ENCODE measurements around the gene ARPC2.
A peak's percentile ranks its signal among the peaks of the same experiment; 100 is the strongest.
"Not testable (repeated sequence)": the region's sequence is repeated elsewhere in the genome, so short reads cannot be mapped to it uniquely, and the experiment has no call there.

ARPC2 gene

DNA sequence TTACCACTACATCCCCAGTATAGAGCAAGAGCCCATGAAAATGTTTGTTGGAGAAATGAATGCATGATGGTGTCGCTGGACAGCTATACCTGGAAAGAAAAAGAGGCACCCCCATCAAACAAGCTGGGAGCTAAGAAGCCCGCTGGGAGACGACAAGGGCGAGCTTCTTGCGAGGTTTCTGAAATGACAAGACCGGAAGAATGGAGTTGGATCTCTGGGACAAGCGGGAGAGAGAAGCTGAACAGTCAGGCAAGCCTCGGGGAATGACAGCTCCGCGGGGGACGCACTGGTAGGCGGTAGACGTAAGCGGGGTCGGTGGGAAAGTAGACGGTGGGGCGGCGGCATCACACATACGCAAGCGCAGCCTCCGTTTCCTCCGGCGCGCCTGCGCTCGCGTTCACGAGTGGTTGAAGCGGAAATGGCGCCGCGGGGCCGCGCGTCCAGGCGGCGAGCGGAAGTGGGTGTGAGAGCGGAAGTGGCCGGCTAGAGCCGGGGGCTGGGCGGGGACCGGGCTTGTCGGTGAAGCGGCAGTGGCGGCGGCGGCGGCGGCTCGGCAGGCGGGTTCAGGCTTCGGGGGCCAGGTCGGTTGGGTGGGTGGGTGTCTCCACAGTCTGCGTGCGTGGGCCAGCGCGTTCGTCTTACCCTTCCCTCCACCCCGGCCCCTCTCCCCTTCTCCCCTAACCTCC, at the start of gene ARPC2:
Gene ARPC2, plus strand, starts transcription at position 516 of the 686 bp plus-strand sequence. CDS start 282 bp downstream, outside the sequence.
- DNase-seq: peak; percentile 95

DNA sequence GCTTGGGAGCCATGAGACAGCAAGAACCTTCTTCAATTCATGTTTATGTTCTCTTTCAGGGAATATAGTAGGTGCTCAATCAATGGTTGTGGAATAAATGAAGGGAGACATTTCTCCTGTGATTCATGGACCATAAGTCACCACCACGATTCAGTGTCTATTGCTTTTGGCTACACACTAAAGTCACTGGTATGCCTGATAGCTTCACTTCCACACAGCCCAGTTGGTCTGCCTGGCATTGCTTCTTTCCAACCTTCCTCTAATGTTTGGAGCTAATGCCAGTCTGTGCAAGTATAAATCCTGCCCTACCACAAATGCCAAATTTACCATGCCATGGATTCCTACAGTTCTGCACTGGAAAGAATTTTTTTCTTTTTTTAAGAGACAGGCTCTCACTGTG, 49.0 kb upstream of the ARPC2 start:
- no peak for DNase-seq

DNA sequence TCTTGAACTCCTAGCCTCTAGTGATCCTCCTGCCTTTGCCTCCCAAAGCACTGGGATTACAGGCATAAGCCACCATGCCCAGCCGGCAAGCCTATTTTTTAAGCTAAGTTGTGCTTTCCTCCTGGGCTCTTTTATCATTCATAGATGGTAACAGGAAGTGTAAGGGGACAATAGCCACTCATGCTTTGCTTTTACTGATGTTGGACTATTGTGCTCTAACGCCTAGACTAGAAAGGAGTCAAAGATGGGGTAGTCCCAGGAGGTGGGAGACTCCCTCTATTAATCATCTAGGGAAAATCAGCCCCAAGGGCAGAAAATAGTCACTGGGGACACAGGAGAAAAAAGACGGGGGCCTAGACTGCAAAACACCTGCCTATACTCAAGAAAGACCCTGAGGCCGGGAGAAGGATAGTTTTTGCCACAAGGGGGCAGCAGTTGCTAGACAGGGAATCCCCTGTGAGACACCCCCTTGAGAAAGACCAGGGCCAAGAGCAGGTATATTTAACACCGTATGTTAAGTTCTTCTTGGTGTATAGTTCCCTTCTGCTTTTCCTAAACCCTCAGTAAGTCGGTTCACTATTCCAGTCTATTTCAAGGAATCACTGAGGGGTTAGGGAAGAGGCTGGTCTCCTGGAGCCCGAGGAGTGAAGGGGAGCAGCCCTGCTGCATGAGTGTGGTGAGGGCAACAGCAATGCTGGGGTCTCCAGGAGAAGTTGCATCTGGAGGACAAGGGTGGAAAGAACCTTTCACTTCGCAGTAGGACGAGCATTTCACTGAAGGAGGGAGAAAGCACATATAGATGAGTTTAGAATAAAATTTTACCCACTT, 48.1 kb upstream of the ARPC2 start:
- DNase-seq: peak; percentile 36

DNA sequence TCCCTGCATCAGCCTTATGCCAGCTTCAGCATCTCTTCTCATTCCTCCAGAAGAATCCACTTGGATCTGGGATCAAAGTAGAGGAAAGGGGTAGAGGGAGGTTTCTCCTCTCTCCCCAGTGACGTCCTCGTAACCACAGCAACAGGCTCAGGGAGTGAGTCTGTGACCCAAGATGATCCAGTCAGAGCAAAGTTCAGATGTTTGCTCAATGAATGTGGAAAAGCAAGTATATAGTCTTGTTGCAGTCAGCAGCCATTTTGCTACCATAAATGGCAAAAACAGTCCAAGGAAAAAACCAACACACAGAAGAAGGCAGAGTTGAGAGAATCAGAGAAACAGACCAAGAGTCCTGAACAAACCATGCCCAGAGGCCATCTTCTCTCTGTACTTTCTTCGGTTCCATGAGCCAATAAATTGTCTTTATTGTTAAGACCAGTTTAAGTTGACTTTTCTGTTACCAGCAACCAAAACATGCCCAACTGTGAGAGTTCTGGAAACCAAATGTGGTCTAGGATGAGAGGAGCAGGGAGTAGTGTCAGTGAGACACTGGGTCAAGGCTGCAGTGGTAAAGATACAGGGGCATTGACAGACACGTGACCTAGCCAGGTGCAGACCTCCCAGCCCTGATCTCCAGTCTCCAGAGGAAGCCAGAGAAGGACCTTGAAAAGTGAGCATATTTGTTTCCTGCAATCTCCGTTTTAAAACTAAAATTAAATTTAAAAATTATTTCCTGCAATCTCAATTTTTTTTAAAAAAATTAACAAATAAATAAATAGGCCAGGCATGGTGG, 47.0 kb upstream of the ARPC2 start:
- no peak for DNase-seq

DNA sequence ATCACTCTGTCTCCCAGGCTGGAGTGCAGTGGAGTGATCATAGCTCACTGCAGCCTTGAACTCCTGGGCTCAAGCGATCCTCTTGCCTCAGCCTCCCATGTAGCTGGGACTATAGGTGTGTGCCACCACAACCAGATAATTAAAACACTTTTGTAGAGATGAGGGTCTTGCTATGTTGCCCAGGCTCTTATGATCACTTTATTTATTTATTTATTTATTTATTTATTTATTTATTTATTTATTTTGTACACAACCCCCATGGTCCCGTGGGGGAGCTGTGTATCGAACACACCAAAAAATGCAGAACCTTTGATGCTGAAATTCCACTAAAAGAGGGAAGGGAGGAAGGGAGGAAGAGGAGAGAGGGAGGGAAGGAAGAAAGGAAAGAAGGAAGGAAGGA, 45.2 kb upstream of the ARPC2 start:
- DNase-seq: not testable (repeated sequence)

DNA sequence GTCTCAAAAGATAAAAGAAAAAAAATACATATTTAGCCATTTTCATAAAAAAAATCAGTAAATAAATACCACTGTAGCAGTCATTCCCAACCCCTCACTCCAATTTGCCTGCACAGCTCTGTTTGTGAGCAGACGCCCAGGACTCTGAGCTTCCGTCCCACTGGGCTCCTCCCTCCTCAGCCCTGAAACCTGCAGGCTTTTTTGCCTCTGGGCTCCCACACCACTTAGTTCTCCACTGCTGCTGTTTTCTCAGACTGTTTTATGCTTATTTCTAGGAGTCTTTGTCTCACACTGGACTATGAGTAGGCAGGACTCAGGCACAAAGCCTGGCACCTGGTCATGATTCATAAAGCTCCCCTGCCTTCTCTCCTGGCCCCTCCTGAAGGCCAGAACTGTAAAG, 44.1 kb upstream of the ARPC2 start:
- DNase-seq: no peak

DNA sequence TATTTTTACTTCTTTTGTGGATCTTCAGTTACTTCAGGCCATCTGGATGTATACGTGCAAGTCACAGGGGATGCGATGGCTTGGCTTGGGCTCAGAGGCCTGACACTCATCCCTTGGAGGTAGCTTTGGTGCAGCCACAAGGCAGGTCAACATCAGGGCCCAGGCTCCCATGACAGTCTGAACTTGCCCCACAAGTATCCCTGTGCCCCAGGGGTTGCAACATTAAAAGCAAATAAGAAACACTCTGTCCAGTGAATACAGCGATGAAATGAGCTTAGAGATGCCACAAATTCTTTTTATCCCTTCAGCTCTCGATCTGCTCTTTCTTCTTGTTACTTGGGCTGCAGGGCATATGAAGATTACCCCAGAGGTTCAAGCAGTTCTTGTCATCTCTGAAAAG, 37.2 kb upstream of the ARPC2 start:
- DNase-seq: no peak

DNA sequence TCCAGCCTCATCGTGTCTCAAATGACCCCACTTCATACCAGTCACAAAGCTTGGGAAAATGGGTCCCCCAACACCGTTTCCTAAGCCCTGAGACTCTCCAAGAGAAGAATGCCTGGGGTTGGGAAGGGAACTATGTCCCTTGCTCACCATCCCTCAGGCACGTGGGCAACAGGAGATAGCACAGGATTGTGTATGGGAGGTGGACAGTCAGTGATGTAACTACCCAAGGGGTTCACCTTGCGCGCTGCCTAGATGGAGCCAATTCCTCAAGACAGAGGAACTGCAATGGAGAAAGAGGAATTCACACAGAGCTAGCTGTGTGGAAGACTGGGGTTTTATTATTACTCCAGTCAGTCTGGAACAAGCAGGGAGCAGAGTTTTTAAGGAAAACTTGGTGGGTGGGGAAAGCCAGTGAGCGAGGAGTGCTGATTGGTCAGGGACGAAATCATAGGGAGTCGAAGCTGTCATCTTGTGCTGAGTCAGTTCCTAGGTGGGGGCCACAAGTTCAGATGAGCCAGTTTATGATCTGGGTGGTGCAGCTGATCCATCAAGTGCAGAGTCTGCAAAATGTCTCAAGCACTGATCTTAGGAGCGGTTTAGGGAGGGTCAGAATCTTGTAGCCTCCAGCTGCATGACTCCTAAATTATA, 36.4 kb upstream of the ARPC2 start:
- DNase-seq: no peak

DNA sequence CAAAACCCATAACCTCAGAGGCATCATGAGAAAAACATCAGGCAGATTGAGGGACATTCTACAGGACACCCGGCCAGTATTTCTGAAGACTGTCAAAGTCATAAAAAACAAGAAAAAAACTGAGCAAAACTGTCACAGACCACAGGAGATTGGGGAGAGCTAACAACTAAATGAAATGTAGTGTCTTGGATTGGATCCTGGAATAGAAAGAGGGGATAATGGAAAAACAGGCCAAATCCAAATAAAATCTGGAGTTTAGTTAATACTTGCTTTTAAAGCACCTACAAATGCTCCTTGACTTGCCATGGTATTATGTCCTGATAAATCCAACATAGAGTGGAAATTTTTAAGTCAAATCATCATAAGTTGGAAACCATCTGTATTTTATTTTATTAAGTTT, 32.7 kb upstream of the ARPC2 start:
- no peak for DNase-seq

DNA sequence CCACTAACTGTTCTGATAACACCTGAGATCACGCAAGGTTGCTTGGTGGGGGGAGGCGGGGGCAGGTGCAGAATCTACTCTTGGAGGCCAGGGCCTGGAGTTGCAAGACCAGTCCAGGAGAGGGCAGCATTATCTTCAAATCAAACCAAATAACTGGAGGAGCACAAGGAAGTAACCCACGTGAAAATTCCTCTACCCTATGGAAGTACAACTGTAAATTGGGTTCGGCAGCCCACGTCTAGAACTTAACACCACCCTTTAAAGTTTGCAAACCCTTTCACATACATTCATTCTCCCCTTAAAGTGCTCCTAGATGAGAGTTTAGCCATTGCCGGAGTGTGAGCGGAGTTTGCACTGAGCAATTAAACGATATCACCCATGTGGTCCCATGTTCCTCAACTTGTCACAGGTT, 30.6 kb upstream of the ARPC2 start:
- DNase-seq: peak; percentile 26

DNA sequence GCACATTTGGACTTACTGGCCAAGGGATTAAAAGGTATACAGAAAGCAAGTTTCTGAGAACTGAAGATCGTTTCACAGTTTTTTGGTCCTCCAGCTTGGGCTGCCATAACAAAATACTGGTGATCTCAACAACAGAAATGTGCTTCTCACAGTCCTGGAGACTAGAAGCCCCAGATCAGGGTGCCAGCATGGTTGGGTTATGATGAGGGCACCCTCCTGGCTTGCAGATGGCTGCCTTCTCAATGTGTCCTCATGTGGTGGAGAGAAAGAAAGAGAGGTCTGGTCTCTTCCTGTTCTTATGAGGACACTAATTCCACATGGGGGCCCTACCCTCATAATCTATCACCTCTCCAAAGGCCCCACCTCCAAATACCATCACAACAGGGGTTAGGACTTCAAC, 30.1 kb upstream of the ARPC2 start:
- no peak for DNase-seq

DNA sequence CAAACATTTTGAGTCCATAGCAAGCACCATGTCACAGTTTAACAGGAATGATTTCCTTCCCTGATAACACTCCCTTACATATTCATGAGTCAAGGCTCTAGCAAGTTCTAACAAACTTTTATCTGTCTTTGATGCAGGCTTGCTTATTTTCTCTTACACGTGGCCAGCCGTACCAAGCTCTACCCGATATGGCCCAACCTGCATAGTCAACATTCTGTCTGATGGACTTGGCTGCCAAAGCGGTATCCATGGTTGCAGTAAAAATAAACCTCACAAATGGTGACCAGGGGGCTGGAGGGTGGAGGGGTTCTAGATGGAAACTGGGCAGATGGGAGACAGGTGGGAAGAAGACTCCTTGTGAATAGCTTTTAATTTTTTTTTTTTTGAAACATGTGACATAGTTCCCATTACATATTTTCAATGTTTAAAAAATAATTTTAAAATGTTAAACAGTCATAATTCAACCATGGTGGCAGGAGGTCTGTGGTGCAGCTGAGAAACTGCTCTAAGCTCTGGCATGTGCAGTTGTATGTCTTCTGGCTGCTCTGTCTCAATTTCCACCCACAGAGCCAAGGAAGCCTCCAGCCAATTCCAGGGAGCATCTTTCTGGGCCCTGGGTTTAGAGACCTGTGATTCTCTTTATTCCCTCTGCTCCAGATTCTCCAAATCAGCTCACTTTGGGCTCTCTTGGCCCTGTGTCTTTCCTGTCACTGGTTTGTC, 29.5 kb upstream of the ARPC2 start:
- DNase-seq: no peak

DNA sequence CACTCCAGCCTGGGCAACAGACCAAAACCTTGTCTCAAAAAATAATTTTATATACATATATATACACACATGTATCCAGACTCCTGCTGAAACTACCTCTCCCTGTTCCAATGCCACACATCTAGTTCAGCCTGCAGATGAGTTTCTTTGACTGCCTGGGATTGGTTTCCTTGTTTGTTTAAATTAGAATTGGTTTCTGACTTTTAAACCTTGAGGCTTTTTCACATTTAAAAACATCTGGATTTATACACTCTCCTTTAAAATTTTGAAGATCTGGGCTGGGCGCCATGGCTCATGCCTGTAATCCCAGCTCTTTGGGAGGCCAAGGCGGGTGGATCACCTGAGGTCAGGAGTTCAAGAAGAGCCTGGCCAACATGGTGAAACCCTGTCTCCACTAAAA, 28.5 kb upstream of the ARPC2 start:
- DNase-seq: no peak

DNA sequence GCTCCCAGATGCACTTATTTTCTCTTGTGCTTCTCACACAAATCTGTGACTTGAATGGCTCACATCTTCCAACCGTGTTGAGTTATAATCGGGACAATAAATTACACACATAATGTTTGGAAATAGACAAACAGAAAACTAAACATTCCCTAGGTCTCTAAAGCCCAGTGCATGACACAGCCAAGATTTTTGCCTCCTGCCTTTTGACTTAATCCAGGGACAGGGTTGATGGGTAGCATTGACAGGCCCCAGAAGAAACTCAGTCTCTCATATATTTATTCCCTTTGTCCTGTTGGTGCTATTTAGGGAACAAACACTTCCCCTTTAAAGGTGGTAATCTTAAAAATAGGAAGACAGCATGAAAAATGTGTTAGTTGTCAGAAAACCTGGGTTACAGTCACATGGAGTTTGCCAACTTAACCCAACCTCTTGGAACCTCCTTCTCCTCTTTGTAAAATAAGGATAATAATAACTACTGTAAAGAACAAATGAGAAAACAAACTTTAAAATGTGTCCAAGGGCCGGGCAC, 24.0 kb upstream of the ARPC2 start:
- no peak for DNase-seq

DNA sequence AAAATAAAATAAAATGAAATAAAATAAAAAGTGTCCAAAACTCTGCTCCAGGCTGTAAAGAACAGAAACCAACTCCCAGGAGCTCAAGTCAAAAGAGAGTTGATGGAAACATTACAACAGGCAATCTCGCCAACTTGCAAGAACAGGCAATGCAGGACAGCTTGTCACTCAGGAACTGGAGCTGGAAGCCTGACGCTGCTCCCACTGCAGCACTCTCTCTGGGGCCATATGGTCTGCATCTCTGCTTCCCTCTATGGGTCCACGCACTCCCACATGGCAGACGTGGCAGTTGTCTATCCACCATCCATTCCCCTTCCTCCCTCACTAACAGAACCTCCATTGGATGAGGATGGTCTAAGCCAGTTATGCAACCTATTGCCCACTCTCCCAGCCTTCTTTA, 23.3 kb upstream of the ARPC2 start:
- DNase-seq: no peak

DNA sequence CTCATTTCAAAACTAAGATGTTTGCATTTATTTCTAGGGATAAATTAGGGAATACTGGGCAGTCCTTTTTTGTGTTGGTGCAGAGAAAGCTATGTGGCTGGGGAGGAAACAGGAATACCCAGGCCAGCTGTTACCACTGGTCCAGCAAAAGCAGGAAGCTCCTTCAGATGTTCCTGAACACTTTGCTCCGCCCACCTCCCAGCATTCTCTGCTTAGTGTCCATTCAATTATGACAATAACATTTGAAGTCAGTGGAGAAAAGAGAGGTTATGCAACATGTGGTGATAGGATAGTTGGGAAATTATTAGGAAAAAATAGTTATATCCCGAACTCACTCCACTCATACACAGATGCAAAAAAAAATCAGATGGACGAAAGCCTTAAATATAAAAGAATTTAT, 22.1 kb upstream of the ARPC2 start:
- DNase-seq: no peak

DNA sequence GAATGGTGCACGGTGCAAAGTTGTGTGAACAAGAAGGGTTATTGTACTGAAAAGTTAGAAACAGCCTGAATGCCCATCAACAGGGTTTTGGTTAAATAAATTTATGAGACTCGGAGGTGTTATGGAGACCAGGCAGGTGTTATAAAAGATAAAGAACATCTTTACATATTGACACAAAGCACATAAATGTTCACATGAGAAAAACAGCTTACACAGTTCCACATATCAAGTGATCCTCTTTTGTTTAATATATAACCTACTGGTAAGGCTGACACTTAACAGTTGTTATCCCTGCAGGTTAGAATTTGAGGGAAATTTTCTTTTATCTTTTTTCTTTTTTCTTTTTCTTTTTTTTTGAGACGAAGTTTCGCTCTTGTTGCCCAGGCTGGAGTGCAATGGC, 20.0 kb upstream of the ARPC2 start:
- DNase-seq: no peak

DNA sequence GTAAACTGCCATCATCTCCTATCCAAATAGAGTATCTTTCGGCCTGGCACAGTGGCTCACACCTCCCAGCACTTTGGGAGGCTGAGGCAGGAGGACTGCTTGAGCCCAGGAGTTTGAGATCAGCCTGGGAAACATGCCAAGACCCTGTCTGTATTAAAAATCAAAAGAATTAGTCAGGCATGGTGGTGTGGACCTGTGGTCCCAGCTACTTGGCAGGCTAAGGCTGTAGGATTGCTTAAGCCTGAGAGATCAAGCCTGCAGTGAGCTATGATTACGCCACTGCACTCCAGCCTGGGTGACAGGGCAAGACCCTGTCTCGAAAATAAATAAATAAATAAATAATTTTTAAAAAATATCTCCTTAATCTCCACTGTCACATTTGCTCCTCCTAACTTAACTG, 14.7 kb upstream of the ARPC2 start:
- DNase-seq: no peak

DNA sequence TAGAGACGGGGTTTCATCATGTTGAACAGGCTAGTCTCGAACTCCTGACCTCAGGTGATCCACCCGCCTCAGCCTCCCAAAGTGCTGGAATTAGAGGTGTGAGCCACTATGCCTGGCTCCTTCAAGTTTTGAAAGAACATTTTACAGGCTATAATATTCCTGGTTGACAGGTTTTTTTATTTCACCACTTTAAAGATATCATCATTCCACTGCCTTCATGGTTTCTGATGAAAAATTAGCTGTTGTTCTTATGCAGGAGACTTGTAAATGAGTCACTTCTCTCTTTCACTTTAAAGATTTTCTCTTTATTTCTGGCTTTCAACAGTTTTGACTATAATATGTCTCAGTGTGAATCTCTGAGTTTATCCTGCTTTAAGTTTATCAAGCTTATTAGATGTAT, 7.9 kb upstream of the ARPC2 start:
- DNase-seq: no peak

DNA sequence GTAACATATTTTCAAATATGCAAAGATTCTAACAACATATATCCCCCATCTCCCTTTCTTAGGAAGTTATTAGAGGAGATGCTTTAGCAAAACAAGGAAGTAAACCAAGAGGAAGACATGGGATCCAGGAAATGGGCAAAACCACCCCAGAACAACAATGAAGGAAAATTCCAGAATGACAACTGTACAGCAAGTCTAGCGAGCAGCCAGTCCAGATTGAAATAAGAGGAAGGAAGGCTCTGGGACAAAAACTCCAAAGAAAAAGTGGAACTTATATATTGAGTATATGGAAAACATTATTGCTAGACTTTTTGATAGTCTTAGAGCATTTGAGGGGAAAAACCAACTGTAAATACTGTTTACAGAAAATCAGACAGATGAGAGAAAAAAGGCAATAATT, 2.9 kb upstream of the ARPC2 start:
- no peak for DNase-seq

DNA sequence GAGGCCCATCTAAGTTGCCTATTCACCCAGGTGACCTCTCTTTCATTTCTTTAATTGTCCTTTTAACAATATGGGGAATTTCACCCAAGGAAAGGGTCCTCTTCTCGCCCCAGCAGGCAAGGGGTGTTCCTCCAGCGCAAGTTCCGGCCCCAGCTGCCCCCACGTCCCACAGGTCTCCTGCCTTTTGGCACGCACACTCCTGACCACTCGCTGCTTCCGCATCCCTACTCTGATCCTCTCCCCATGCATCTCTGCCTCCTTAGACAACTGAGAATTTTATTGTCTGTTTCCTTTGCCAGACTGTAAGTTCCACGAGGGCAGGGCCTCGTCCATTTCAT, 684 bp upstream of the ARPC2 start:
- DNase-seq: no peak

Data from midbrain (tissue), 1 donor.